RWPE1 (cell line): Measurements from ENCODE around the gene VTA1.
A peak's percentile ranks its signal among the peaks of the same experiment; 100 is the strongest.
"Not testable (repeated sequence)": the region's sequence is repeated elsewhere in the genome, so short reads cannot be mapped to it uniquely, and the experiment has no call there.

Source experiments
- CTCF ChIA-PET: fragments of 350-600 bp; sonication (Branson Sonifier 250); formaldehyde crosslinking; extraction: SDS; loops from one replicate; lab custom pipeline; 2021; lab: Yijun Ruan, JAX
- POLR2A ChIA-PET: fragments of 400-600 bp; formaldehyde crosslinking; extraction: SDS; loops from one replicate; lab custom pipeline; 2020; ENCODE audit warnings: antibody characterized with exemption; ENCODE audit not compliant: low non-redundant PET; lab: Yijun Ruan, JAX
- DNase-seq: peaks from one replicate; pipeline ENCODE4 v3.0.0; 2012; ENCODE audit warnings: low spot score
- H3K27ac ChIP-seq: fragments of 450-650 bp; 2 replicates; pipeline ENCODE4 v1.5.1; 2017
- CTCF ChIP-seq: fragments of 450-650 bp; conservative IDR thresholded peaks from 2 replicates; pipeline ENCODE4 v1.5.1; 2017; ENCODE audit warnings: low read depth, mild to moderate bottlenecking

VTA1 gene

GRCh38 chr6:142183351-142183750, 36.3 kb downstream of the VTA1 start:
- CTCF ChIA-PET = interaction anchor here (0.6 kb wide), 1 partner anchor 237 kb away, joined by 3 read pairs; no protein-coding TSS in a partner anchor

GRCh38 chr6:142184307-142184706, 37.2 kb downstream of the VTA1 start:
- no peak for TF ChIP-seq CTCF
- no peak for DNase-seq
- CTCF ChIA-PET = no interaction called here
- H3K27ac ChIP-seq = no peak overlapping the region
- POLR2A ChIA-PET = no interaction called here

More at GRCh38 chr6:142183351-142183750, 36.3 kb downstream of the VTA1 start:
- no peak for TF ChIP-seq CTCF
- no peak for DNase-seq
- H3K27ac ChIP-seq = no peak overlapping the region
- POLR2A ChIA-PET = no interaction called here

GRCh38 chr6:142185641-142186040, 38.6 kb downstream of the VTA1 start:
- H3K27ac ChIP-seq = no peak overlapping the region
- no peak for DNase-seq
- POLR2A ChIA-PET = no interaction called here
- TF ChIP-seq CTCF = no peak
- CTCF ChIA-PET = interaction anchor here (0.5 to 0.7 kb wide), 3 partner anchors 18 to 920 kb away, joined by 3 to 5 read pairs (median 3); no protein-coding TSS in a partner anchor

GRCh38 chr6:142187209-142187608, 40.1 kb downstream of the VTA1 start:
- no peak overlapping the region for H3K27ac ChIP-seq
- DNase-seq = peak; percentile 11
- no peak for TF ChIP-seq CTCF
- ChIA-PET POLR2A (no interaction called here), CTCF (interaction anchor here (0.6 kb wide), 1 partner anchor 8 kb away, joined by 4 read pairs; no protein-coding TSS in a partner anchor)

GRCh38 chr6:142188341-142188740, 41.3 kb downstream of the VTA1 start:
- DNase-seq = not testable (repeated sequence)
- POLR2A ChIA-PET = interaction anchor here (0.6 kb wide), 1 partner anchor 526 kb away, joined by 5 read pairs; no protein-coding TSS in a partner anchor

GRCh38 chr6:142189057-142189456, 42.0 kb downstream of the VTA1 start:
- POLR2A ChIA-PET = no interaction called here
- no peak for DNase-seq
- CTCF ChIA-PET = no interaction called here
- H3K27ac ChIP-seq = no peak overlapping the region
- no peak for TF ChIP-seq CTCF

More at GRCh38 chr6:142188341-142188740, 41.3 kb downstream of the VTA1 start:
- CTCF ChIA-PET = interaction anchor here (0.6 kb wide), 1 partner anchor 325 kb away, joined by 6 read pairs; no protein-coding TSS in a partner anchor
- not testable (repeated sequence) for H3K27ac ChIP-seq

- no peak for DNase-seq
- H3K27ac ChIP-seq = no peak overlapping the region
- POLR2A ChIA-PET = no interaction called here
- CTCF ChIA-PET = interaction anchor here (0.9 kb wide), 1 partner anchor 21 kb away, joined by 3 read pairs; no protein-coding TSS in a partner anchor
- no peak for TF ChIP-seq CTCF
Measured at GRCh38 chr6:142192343-142192742, 45.3 kb downstream of the VTA1 start.
